Neuronal stem cell (in vitro differentiated cells): ENCODE data around the gene DEPDC4.
"Not testable (repeated sequence)": the region's sequence is repeated elsewhere in the genome, so short reads cannot be mapped to it uniquely, and the experiment has no call there.

Source experiments
- DNase-seq: peaks from one replicate; pipeline ENCODE4 v3.0.0-alpha.2; 2013; ENCODE audit warnings: low spot score
- H2AFZ ChIP-seq: one replicate; pipeline ENCODE4 v1.6.1; 2013; ENCODE audit warnings: mild to moderate bottlenecking, low read length, inconsistent platforms
- H2AK5ac ChIP-seq: 2 replicates; pipeline ENCODE4 v1.6.1; 2013; ENCODE audit warnings: low read depth, mild to moderate bottlenecking, inconsistent platforms, low read length, moderate library complexity, mixed read lengths
- H2BK120ac ChIP-seq: 2 replicates; pipeline ENCODE4 v1.6.1; 2013; ENCODE audit warnings: low read depth, mild to moderate bottlenecking, inconsistent platforms, low read length, moderate library complexity, mixed read lengths
- H2BK12ac ChIP-seq: one replicate; pipeline ENCODE4 v1.6.1; 2013; ENCODE audit warnings: low read length, inconsistent platforms
- H2BK15ac ChIP-seq: 2 replicates; pipeline ENCODE4 v1.6.1; 2013; ENCODE audit warnings: mild to moderate bottlenecking, low read length, inconsistent platforms, mixed read lengths
- H2BK5ac ChIP-seq: one replicate; pipeline ENCODE4 v1.6.1; 2013; ENCODE audit warnings: inconsistent platforms, mild to moderate bottlenecking, low read length, moderate library complexity
- H3K14ac ChIP-seq: one replicate; pipeline ENCODE4 v1.6.1; 2013; ENCODE audit warnings: low read length, inconsistent platforms
- H3K18ac ChIP-seq: 2 replicates; pipeline ENCODE4 v1.6.1; 2013; ENCODE audit warnings: low read length, inconsistent platforms
- H3K23ac ChIP-seq: 2 replicates; pipeline ENCODE4 v1.6.1; 2013; ENCODE audit warnings: low read depth, mild to moderate bottlenecking, mixed read lengths, low read length, inconsistent platforms; ENCODE audit not compliant: poor library complexity
- H3K27ac ChIP-seq: replicated peaks from 3 replicates; pipeline ENCODE4 v1.5.1; 2013; ENCODE audit warnings: low read length, inconsistent platforms
- H3K27me3 ChIP-seq, 3 experiments: 2 replicates each; pipeline ENCODE4 v1.6.1; 2013; ENCODE audit warnings: low read length in 3 of 3, mild to moderate bottlenecking in 2 of 3, inconsistent platforms in 1 of 3, low read depth in 1 of 3, mixed read lengths in 1 of 3, moderate library complexity in 1 of 3; ENCODE audit not compliant: control insufficient read depth in 3 of 3, insufficient read depth in 3 of 3
- H3K36me3 ChIP-seq, 2 donors: replicated peaks in 1 of 2; 2 replicates each; pipeline ENCODE4 v1.6.1; 2013; ENCODE audit warnings: low read length in 2 of 2; ENCODE audit not compliant: control insufficient read depth in 2 of 2, insufficient read depth in 2 of 2
- H3K4ac ChIP-seq: 2 replicates; pipeline ENCODE4 v1.6.1; 2013; ENCODE audit warnings: inconsistent platforms, mild to moderate bottlenecking, low read length, moderate library complexity
- H3K4me1 ChIP-seq, 2 donors: 1 replicate in 1 of 2; 2 replicates in 1 of 2; pipeline ENCODE4 v1.6.1; 2013; ENCODE audit warnings: low read length in 2 of 2, low read depth in 1 of 2; ENCODE audit not compliant: control insufficient read depth in 2 of 2, insufficient read depth in 1 of 2
- H3K4me2 ChIP-seq: one replicate; pipeline ENCODE4 v1.6.1; 2013; ENCODE audit warnings: mild to moderate bottlenecking, low read length, inconsistent platforms; ENCODE audit not compliant: insufficient read depth, poor library complexity, severe bottlenecking
- H3K4me3 ChIP-seq, 2 donors: 2 replicates each; pipeline ENCODE4 v1.5.1; 2013; ENCODE audit warnings: low read length in 2 of 2, mild to moderate bottlenecking in 2 of 2, inconsistent platforms in 1 of 2, moderate library complexity in 1 of 2
- H3K79me1 ChIP-seq: one replicate; pipeline ENCODE4 v1.6.1; 2013; ENCODE audit warnings: low read depth, mild to moderate bottlenecking, inconsistent platforms, low read length, moderate library complexity
- H3K9ac ChIP-seq: one replicate; pipeline ENCODE4 v1.6.1; 2013; ENCODE audit warnings: mild to moderate bottlenecking, low read depth, low read length, inconsistent platforms; ENCODE audit not compliant: poor library complexity
- H3K9me3 ChIP-seq, 2 donors: replicated peaks in 1 of 2; 2 replicates each; pipeline versions ENCODE3 to v1.6.1; 2013; ENCODE audit warnings: low read length in 2 of 2, mild to moderate bottlenecking in 2 of 2, inconsistent platforms in 1 of 2, low read depth in 1 of 2, mixed read lengths in 1 of 2, moderate library complexity in 1 of 2; ENCODE audit not compliant: control insufficient read depth in 2 of 2, insufficient read depth in 1 of 2
- H4K8ac ChIP-seq: one replicate; pipeline ENCODE4 v1.6.1; 2013; ENCODE audit warnings: low read depth, mild to moderate bottlenecking, inconsistent platforms, low read length, moderate library complexity
- H4K91ac ChIP-seq: one replicate; pipeline ENCODE4 v1.6.1; 2013; ENCODE audit warnings: low read length, low read depth, mild to moderate bottlenecking, inconsistent platforms; ENCODE audit not compliant: poor library complexity
- WGBS, 2 donors: extraction: QIAGEN DNeasy Blood & Tissue Kit; methylation state at CpG; one replicate each; pipeline ENCODE4 v1.1.7; 2013; ENCODE audit warnings: missing lambda C conversion rate in 2 of 2, mixed read lengths in 1 of 2; ENCODE audit not compliant: insufficient read length in 2 of 2, insufficient replicate concordance in 1 of 2; ENCODE audit errors: extremely low coverage in 2 of 2; 5-methylcytosine and 5-hydroxymethylcytosine counted together

The DEPDC4 gene

DNA sequence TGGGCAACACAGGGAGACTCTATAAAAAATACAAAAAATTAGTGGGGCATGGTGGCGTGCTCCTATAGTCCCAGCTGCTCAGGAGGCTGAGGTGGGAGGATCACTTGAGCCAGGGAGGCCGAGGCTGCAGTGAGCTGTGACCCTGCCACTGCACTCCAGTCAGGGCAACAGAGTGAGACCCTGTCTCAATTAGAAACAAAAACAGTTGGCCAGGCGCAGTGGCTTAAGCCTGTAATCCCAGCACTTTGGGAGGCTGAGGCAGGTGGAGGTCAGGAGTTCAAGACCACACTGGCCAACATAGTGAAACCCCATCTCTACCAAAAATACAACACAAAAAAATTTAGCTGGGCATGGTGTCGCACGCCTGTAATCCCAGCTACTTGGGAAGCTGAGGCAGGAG is 1.8 kb downstream of the DEPDC4 start:
- not testable (repeated sequence) for H3K27me3 ChIP-seq, H2BK12ac ChIP-seq, H3K4me3 ChIP-seq, H3K79me1 ChIP-seq, H3K9me3 ChIP-seq, H4K91ac ChIP-seq, H3K14ac ChIP-seq, DNase-seq, H3K23ac ChIP-seq, H3K4me1 ChIP-seq, H3K4ac ChIP-seq, H2AFZ ChIP-seq, H2BK120ac ChIP-seq, H2BK5ac ChIP-seq, H3K9ac ChIP-seq, H2BK15ac ChIP-seq, H2AK5ac ChIP-seq, H3K27ac ChIP-seq, H3K18ac ChIP-seq, H3K36me3 ChIP-seq, H4K8ac ChIP-seq, H3K4me2 ChIP-seq
- no CpG with 5 or more reads among the region's 5 CpGs for WGBS, 2 donors

DNA sequence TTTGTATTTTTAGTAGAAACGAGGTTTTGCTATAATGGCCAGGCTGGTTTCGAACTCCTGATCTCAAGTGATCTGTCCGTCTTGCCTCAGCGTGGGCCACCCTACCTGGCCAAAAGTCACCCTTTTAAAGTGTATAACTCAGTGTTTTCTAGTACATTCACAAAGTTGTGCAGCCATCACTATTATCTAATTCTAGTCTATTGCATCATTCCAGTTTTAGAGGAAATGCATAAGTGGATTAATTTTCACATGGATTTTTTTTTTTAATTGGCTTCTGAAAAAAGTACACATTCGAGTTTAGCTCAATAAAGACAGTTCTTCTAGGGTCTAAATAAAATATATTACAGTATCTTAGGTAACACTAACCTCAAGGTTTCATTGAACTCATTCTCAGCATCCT is 3.7 kb downstream of the DEPDC4 start:
- Histone ChIP-seq H3K36me3 (no peaks in the 10 kb centered on the region), H3K27me3 (no peaks in the 10 kb centered on the region), H3K9ac (no peak overlapping the region), H2BK120ac (no peak overlapping the region), H3K4me3 (no peak overlapping the region), H4K91ac (no peak overlapping the region), H2BK12ac (no peak overlapping the region), H2BK15ac (no peak overlapping the region), H3K14ac (no peak overlapping the region), H3K18ac (no peak overlapping the region), H3K4ac (no peak overlapping the region), H3K27ac (no peak overlapping the region), H3K9me3 (no peaks in the 10 kb centered on the region), H3K4me1 (peaks cover 0 to 4% of the 10 kb centered on the region in 2 donors), H2AFZ (no peak overlapping the region), H3K23ac (no peak overlapping the region), H3K79me1 (no peaks in the 10 kb centered on the region), H2BK5ac (no peak overlapping the region), H2AK5ac (no peak overlapping the region), H4K8ac (no peak overlapping the region), H3K4me2 (no peak overlapping the region)
- WGBS, 2 donors, result no CpG with 5 or more reads among the region's 5 CpGs
- no peak for DNase-seq

- Histone ChIP-seq H3K27ac (no peak overlapping the region), H3K27me3 (no peaks in the 10 kb centered on the region), H3K4me1 (no peaks in the 10 kb centered on the region), H2BK15ac (no peak overlapping the region), H3K9ac (no peak overlapping the region), H3K9me3 (no peaks in the 10 kb centered on the region), H4K91ac (no peak overlapping the region), H3K18ac (no peak overlapping the region), H3K36me3 (peaks cover 0 to 2% of the 10 kb centered on the region in 2 donors), H3K79me1 (no peaks in the 10 kb centered on the region), H2BK120ac (no peak overlapping the region), H3K4me3 (no peak overlapping the region), H3K14ac (no peak overlapping the region), H2AFZ (no peak overlapping the region), H2BK12ac (no peak overlapping the region), H2AK5ac (no peak overlapping the region), H2BK5ac (no peak overlapping the region), H4K8ac (no peak overlapping the region), H3K4ac (no peak overlapping the region), H3K4me2 (no peak overlapping the region), H3K23ac (no peak overlapping the region)
- no peak for DNase-seq
- no CpG with 5 or more reads among the region's 1 CpG for WGBS, 2 donors
Observed at GRCh38 chr12:100258127-100258526, 8.8 kb downstream of the DEPDC4 start.

- H3K23ac ChIP-seq, result no peak overlapping the region
- no peaks in the 10 kb centered on the region for H3K79me1 ChIP-seq
- no peaks in the 10 kb centered on the region for H3K4me1 ChIP-seq
- no CpG with 5 or more reads among the region's 1 CpG for WGBS, 2 donors
- H4K91ac ChIP-seq, result no peak overlapping the region
- no peak overlapping the region for H2AFZ ChIP-seq
- no peak overlapping the region for H2BK15ac ChIP-seq
- H3K18ac ChIP-seq, result no peak overlapping the region
- H3K14ac ChIP-seq, result no peak overlapping the region
- H3K9me3 ChIP-seq, result no peaks in the 10 kb centered on the region
- no peak overlapping the region for H2AK5ac ChIP-seq
- no peak overlapping the region for H3K27ac ChIP-seq
- H3K9ac ChIP-seq, result no peak overlapping the region
- H3K4ac ChIP-seq, result no peak overlapping the region
- peaks cover 0 to 2% of the 10 kb centered on the region in 2 donors for H3K36me3 ChIP-seq
- no peak overlapping the region for H3K4me2 ChIP-seq
- no peak overlapping the region for H4K8ac ChIP-seq
- no peak overlapping the region for H2BK5ac ChIP-seq
- H3K4me3 ChIP-seq, result no peak overlapping the region
- no peak for DNase-seq
- H2BK120ac ChIP-seq, result no peak overlapping the region
- no peaks in the 10 kb centered on the region for H3K27me3 ChIP-seq
- H2BK12ac ChIP-seq, result no peak overlapping the region
Observed at GRCh38 chr12:100254876-100255275, 12.0 kb downstream of the DEPDC4 start.
